ENCODE results near the gene DIRAS3. TPM values are rescaled to one million over a fixed set of nuclear protein-coding genes. Genes with fewer than 3 reads are reported as not detected.
"Not testable (repeated sequence)": the region's sequence is repeated elsewhere in the genome, so short reads cannot be mapped to it uniquely, and the experiment has no call there.

Gene DIRAS3
- total RNA-seq, 2 donors from 2014 or later: 0.42 to 0.69 TPM

DNA sequence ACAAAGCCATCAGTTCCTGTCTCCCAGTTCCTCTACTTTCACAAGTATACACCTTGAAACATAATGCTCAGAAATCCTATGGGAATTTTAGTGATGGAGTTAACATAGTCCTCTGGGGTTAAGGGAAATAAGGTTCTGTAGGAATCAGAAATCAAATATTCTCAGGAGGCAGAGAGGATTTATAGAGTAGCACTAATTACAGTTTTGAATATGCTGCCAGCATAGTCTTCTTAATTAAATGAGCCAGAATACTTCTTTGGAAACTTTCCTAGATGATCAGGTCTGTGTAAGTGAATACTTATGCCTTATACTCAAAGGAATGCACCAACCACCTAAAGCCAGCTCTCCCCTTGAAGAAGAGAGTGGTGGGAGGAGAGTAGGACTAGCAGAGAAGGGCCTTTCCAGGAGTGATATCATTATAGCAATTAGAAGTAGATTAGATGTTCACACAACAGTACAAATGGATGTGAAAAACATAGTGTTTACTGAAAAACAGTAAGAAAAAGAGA, 31.4 kb upstream of the DIRAS3 start:
- no peak for DNase-seq
- TF ChIP-seq, protein P1, sequence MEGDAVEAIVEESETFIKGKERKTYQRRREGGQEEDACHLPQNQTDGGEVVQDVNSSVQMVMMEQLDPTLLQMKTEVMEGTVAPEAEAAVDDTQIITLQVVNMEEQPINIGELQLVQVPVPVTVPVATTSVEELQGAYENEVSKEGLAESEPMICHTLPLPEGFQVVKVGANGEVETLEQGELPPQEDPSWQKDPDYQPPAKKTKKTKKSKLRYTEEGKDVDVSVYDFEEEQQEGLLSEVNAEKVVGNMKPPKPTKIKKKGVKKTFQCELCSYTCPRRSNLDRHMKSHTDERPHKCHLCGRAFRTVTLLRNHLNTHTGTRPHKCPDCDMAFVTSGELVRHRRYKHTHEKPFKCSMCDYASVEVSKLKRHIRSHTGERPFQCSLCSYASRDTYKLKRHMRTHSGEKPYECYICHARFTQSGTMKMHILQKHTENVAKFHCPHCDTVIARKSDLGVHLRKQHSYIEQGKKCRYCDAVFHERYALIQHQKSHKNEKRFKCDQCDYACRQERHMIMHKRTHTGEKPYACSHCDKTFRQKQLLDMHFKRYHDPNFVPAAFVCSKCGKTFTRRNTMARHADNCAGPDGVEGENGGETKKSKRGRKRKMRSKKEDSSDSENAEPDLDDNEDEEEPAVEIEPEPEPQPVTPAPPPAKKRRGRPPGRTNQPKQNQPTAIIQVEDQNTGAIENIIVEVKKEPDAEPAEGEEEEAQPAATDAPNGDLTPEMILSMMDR (IDR thresholded peaks at IDR 0.05): no peak
- H3K4me1 ChIP-seq: no peaks in the 10 kb centered on the region

GRCh38 chr1:68078647-68079046, 28.2 kb upstream of the DIRAS3 start:
- H3K27me3 ChIP-seq: no peaks in the 10 kb centered on the region
- H3K9ac ChIP-seq (ENCODE audit: low read depth in 2 of 2, low read length in 2 of 2): no peak overlapping the region
- no peaks in the 10 kb centered on the region for H3K9me3 ChIP-seq
- no peak overlapping the region for H3K27ac ChIP-seq
- TF ChIP-seq, protein P1 (IDR thresholded peaks at IDR 0.05): no peak
- H3K36me3 ChIP-seq: no peaks in the 10 kb centered on the region
- H3K4me1 ChIP-seq: no peaks in the 10 kb centered on the region
- intact Hi-C loops (cut with DNase I): no loop called here
- no peak overlapping the region for H3K4me3 ChIP-seq
- DNase-seq: no peak

More for the DNA sequence above, 31.4 kb upstream of the DIRAS3 start:
- H3K9me3 ChIP-seq: no peaks in the 10 kb centered on the region
- no peaks in the 10 kb centered on the region for H3K36me3 ChIP-seq
- H3K27me3 ChIP-seq: no peaks in the 10 kb centered on the region
- intact Hi-C loops (cut with DNase I): no loop called here
- no peak overlapping the region for H3K9ac ChIP-seq (ENCODE audit: low read depth in 2 of 2, low read length in 2 of 2)
- no peak overlapping the region for H3K27ac ChIP-seq
- H3K4me3 ChIP-seq: no peak overlapping the region

DNA sequence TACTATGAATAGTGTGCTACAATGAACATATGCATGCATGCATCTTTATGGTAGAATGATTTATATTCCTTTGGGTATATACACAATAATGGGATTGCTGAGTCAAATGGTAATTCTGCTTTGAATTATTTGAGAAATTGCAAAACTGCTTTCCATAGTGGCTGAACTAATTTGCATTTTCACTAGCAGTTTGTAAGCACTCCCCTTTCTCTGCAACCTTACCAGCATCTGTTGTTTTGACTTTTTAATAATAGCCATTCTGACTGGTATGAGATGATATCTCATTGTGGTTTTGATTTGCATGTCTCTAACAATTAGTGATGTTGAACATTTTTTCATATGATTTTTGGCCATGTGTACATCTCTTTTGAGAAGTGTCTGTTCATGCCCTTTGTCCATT, 24.0 kb upstream of the DIRAS3 start:
- intact Hi-C loops (cut with DNase I): no loop called here
- Histone ChIP-seq H3K36me3 (no peaks in the 10 kb centered on the region), H3K4me1 (no peaks in the 10 kb centered on the region), H3K27me3 (no peaks in the 10 kb centered on the region), H3K9ac (ENCODE audit: low read depth in 2 of 2, low read length in 2 of 2) (no peak overlapping the region), H3K9me3 (no peaks in the 10 kb centered on the region), H3K27ac (no peak overlapping the region), H3K4me3 (no peak overlapping the region)
- TF ChIP-seq, protein P1 (IDR thresholded peaks at IDR 0.05): no peak
- no peak for DNase-seq

- no peak overlapping the region for H3K4me3 ChIP-seq
- no peaks in the 10 kb centered on the region for H3K36me3 ChIP-seq
- intact Hi-C loops (cut with DNase I): no loop called here
- no peak overlapping the region for H3K27ac ChIP-seq
- H3K9ac ChIP-seq (ENCODE audit: low read depth in 2 of 2, low read length in 2 of 2): no peak overlapping the region
- DNase-seq: no peak
- TF ChIP-seq, protein P1 (IDR thresholded peaks at IDR 0.05): no peak
- no peaks in the 10 kb centered on the region for H3K9me3 ChIP-seq
- H3K27me3 ChIP-seq: no peaks in the 10 kb centered on the region
- no peaks in the 10 kb centered on the region for H3K4me1 ChIP-seq
These were observed 15.3 kb upstream of the DIRAS3 start for GRCh38 chr1:68065766-68066165.

GRCh38 chr1:68058053-68058452, 7.6 kb upstream of the DIRAS3 start:
- not testable (repeated sequence) for H3K9me3 ChIP-seq, DNase-seq
- intact Hi-C loops (cut with DNase I): loop anchor here (5.0 kb wide), 1 partner anchor 49 kb away; no protein-coding TSS in a partner anchor

GRCh38 chr1:68057564-68057963, 7.1 kb upstream of the DIRAS3 start:
- intact Hi-C loops (cut with DNase I): loop anchor here (5.0 kb wide), 1 partner anchor 50 kb away; no protein-coding TSS in a partner anchor
- DNase-seq: no peak
- H3K27me3 ChIP-seq: no peaks in the 10 kb centered on the region
- TF ChIP-seq, protein P1 (IDR thresholded peaks at IDR 0.05): no peak
- H3K27ac ChIP-seq: no peak overlapping the region
- H3K4me1 ChIP-seq: no peaks in the 10 kb centered on the region
- no peaks in the 10 kb centered on the region for H3K36me3 ChIP-seq
- H3K4me3 ChIP-seq: no peak overlapping the region
- H3K9me3 ChIP-seq: no peaks in the 10 kb centered on the region
- H3K9ac ChIP-seq (ENCODE audit: low read depth in 2 of 2, low read length in 2 of 2): no peak overlapping the region

More at GRCh38 chr1:68058053-68058452, 7.6 kb upstream of the DIRAS3 start:
- H3K36me3 ChIP-seq; H3K4me1 ChIP-seq; H3K27me3 ChIP-seq; H3K4me3 ChIP-seq; H3K27ac ChIP-seq; H3K9ac ChIP-seq (ENCODE audit: low read depth in 2 of 2, low read length in 2 of 2): not testable (repeated sequence)

Data from colonic mucosa (tissue), 4 donors.